Fibroblast of pulmonary artery (primary cell): ENCODE data around the gene DNM2.
"Not testable (repeated sequence)": the region's sequence is repeated elsewhere in the genome, so short reads cannot be mapped to it uniquely, and the experiment has no call there.

Experiments
- DNase-seq: peaks from one replicate; pipeline ENCODE4 v3.0.0-alpha.2; 2010; ENCODE audit warnings: low read depth
- H3K4me3 ChIP-seq: replicated peaks from 2 replicates; pipeline ENCODE4 v1.5.1; 2011; ENCODE audit warnings: low read depth, mild to moderate bottlenecking, control low read depth, low read length, moderate library complexity
- TF ChIP-seq, protein P1 (sequence below): IDR thresholded peaks from 2 replicates; pipeline ENCODE4 v1.5.1; 2011; ENCODE audit warnings: mild to moderate bottlenecking, control low read depth, low read length, inconsistent platforms; ENCODE audit errors: missing control alignments

The DNM2 gene

GRCh38 chr19:10874024-10874423 lies 156.1 kb downstream of the DNM2 start:
- DNase-seq: no peak
- no peak overlapping the region for H3K4me3 ChIP-seq
- TF ChIP-seq, protein P1, sequence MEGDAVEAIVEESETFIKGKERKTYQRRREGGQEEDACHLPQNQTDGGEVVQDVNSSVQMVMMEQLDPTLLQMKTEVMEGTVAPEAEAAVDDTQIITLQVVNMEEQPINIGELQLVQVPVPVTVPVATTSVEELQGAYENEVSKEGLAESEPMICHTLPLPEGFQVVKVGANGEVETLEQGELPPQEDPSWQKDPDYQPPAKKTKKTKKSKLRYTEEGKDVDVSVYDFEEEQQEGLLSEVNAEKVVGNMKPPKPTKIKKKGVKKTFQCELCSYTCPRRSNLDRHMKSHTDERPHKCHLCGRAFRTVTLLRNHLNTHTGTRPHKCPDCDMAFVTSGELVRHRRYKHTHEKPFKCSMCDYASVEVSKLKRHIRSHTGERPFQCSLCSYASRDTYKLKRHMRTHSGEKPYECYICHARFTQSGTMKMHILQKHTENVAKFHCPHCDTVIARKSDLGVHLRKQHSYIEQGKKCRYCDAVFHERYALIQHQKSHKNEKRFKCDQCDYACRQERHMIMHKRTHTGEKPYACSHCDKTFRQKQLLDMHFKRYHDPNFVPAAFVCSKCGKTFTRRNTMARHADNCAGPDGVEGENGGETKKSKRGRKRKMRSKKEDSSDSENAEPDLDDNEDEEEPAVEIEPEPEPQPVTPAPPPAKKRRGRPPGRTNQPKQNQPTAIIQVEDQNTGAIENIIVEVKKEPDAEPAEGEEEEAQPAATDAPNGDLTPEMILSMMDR: no peak

GRCh38 chr19:10876459-10877240 lies 158.8 kb downstream of the DNM2 start:
- TF ChIP-seq, protein P1: no peak
- no peak for DNase-seq
- no peak overlapping the region for H3K4me3 ChIP-seq

GRCh38 chr19:10877608-10878007 lies 159.7 kb downstream of the DNM2 start:
- H3K4me3 ChIP-seq, DNase-seq: not testable (repeated sequence)

DNA sequence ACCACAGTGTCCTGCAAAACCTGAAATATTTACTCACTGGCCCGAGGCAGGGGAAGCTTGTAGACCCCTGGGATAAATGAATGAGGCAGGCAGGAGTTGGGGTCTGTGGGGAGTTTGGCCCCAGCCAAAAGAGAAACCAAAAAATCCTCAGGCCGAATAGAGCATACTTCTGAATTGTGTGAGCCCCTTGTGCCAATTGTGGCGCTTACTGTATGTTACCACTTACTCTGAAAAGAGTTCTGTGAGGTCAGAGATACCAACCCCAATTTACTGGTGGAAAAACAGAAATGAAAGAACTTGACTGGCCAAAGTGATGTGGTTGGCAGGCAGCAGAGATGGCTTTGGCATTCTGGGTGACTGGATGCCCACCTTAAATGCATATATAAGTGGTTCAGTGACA lies 160.4 kb downstream of the DNM2 start:
- DNase-seq: no peak
- TF ChIP-seq, protein P1: no peak
- H3K4me3 ChIP-seq: no peak overlapping the region
